NCI-H187 (cell line): ENCODE measurements around the gene ZNF140.

Experiments used
- DNase-seq, 2 experiments: peaks; one replicate each; lab custom pipeline; 2025; lab: John Stamatoyannopoulos, UW

The ZNF140 gene

GRCh38 chr12:133130038-133130807 lies 49.5 kb downstream of the ZNF140 start, which contains the start of the genes ZNF10 and ZNF891:
TSS of gene ZNF10 (plus strand) at chr12:133130627. CDS start at chr12:133144493, 13,866 bp downstream.
TSS of gene ZNF891 (minus strand) at chr12:133130274. CDS start at chr12:133121918, 8,356 bp downstream.
- DNase-seq: peak; percentile 93 to 95

GRCh38 chr12:133130808-133131128 lies 50.0 kb downstream of the ZNF140 start:
- peak in 1 of 2 experiments; percentile 34 for DNase-seq

- DNase-seq: no peak
Observed at GRCh38 chr12:133135747-133136146, 55.0 kb downstream of the ZNF140 start.

- DNase-seq: no peak
Observed at GRCh38 chr12:133145981-133146380, 65.3 kb downstream of the ZNF140 start.

- no peak for DNase-seq
Observed at GRCh38 chr12:133156125-133156690, 75.5 kb downstream of the ZNF140 start.
